Brain microvascular endothelial cell (primary cell): ENCODE results near the gene COL26A1.
"Not testable (repeated sequence)": the region's sequence is repeated elsewhere in the genome, so short reads cannot be mapped to it uniquely, and the experiment has no call there.

ENCODE experiments used
- DNase-seq: peaks from one replicate; pipeline ENCODE4 v3.0.0-alpha.2; 2020
- H3K27ac ChIP-seq: fragments of 250-450 bp; sonication (Bioruptor Pico); 2 replicates; pipeline ENCODE4 v1.5.1; 2020; ENCODE audit warnings: mild to moderate bottlenecking, moderate library complexity
- H3K27me3 ChIP-seq: fragments of 250-450 bp; sonication (Bioruptor Pico); replicated peaks from 2 replicates; pipeline ENCODE4 v1.5.1; 2020; ENCODE audit warnings: mild to moderate bottlenecking
- H3K36me3 ChIP-seq: fragments of 250-450 bp; sonication (Bioruptor Pico); replicated peaks from 2 replicates; pipeline ENCODE4 v1.5.1; 2020; ENCODE audit warnings: mild to moderate bottlenecking
- H3K4me3 ChIP-seq: 2 replicates; pipeline ENCODE4 v1.5.1; 2011; ENCODE audit warnings: low read depth, mild to moderate bottlenecking, control low read depth, low read length, moderate library complexity
- in situ Hi-C: cut with HindIII; loops from 2 replicates; pipeline ENCODE4 v1.10.0; 2017; ENCODE audit warnings: low sequenced_read_pairs, low pct_ligation_motif_present
- TF ChIP-seq, protein P1 (sequence below): IDR thresholded peaks from 2 replicates; pipeline ENCODE4 v1.5.1; 2011; ENCODE audit warnings: low read depth, mild to moderate bottlenecking, moderate library complexity, low read length, control low read depth, inconsistent platforms; ENCODE audit errors: missing control alignments

Gene COL26A1

DNA sequence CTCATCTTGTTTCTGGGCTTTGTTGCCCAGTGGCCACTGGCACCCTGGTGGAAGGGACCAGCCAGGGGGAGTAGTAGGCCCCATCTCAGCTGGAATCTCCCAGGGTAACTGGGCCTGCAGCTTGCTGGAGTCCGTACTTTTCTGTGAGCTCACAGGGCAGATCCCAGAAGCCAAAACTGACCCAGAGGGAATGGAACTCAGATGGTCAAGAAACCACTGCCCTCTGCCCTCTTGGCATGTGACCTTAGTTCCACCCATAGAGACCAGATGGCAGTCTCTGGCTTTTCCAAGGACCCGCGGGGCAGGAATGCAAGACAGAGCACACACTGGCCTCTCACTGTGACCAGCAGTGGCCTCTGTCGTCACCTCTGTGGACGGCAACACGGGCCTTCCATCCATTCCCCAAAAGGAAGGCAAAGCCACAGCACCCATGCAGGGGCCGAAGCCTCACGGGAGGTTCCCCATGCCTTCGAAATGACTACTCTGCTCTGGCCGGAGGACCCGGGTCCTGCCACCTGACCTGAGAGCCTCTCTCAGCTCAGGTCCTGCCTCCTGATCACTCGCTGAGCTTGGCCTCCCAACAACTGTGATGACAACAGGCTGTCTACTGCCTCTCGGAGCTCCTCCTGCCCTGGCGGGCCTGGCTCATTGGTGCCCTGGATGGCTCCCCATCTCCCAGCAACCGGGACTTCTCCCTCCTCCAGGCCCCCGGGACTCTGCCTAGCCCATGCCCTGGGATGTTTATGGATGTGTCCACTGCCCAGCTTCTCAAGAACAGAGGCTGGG, 236.5 kb downstream of the COL26A1 start:
- H3K27ac ChIP-seq, result no peak overlapping the region
- H3K36me3 ChIP-seq, result no peaks in the 10 kb centered on the region
- TF ChIP-seq, protein P1, sequence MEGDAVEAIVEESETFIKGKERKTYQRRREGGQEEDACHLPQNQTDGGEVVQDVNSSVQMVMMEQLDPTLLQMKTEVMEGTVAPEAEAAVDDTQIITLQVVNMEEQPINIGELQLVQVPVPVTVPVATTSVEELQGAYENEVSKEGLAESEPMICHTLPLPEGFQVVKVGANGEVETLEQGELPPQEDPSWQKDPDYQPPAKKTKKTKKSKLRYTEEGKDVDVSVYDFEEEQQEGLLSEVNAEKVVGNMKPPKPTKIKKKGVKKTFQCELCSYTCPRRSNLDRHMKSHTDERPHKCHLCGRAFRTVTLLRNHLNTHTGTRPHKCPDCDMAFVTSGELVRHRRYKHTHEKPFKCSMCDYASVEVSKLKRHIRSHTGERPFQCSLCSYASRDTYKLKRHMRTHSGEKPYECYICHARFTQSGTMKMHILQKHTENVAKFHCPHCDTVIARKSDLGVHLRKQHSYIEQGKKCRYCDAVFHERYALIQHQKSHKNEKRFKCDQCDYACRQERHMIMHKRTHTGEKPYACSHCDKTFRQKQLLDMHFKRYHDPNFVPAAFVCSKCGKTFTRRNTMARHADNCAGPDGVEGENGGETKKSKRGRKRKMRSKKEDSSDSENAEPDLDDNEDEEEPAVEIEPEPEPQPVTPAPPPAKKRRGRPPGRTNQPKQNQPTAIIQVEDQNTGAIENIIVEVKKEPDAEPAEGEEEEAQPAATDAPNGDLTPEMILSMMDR, result no peak
- no peak overlapping the region for H3K4me3 ChIP-seq
- H3K27me3 ChIP-seq, result no peaks in the 10 kb centered on the region
- in situ Hi-C loops, result no loop called here
- no peak for DNase-seq

DNA sequence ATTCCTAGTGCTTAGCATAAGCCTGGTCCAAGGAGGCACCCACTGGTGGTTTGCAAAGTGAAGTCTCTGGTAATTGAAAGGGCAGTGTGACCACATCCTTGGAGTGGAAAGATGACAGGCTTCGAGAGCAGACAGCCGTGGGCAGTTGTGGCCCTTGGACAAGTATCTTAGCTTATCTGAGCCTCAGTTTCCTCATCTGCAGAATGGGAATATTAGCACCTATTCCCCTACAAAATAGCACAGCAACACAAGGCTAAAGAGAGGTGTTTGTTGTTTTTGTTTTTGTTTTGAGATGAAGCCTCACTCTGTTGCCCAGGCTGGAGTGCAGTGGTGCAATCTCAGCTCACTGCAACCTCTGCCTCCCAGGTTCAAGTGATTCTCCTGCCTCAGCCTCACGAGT, 237.1 kb downstream of the COL26A1 start:
- no peak for DNase-seq
- Histone ChIP-seq H3K4me3 (no peak overlapping the region), H3K36me3 (no peaks in the 10 kb centered on the region), H3K27me3 (no peaks in the 10 kb centered on the region), H3K27ac (no peak overlapping the region)
- TF ChIP-seq, protein P1, result no peak
- in situ Hi-C loops, result no loop called here

DNA sequence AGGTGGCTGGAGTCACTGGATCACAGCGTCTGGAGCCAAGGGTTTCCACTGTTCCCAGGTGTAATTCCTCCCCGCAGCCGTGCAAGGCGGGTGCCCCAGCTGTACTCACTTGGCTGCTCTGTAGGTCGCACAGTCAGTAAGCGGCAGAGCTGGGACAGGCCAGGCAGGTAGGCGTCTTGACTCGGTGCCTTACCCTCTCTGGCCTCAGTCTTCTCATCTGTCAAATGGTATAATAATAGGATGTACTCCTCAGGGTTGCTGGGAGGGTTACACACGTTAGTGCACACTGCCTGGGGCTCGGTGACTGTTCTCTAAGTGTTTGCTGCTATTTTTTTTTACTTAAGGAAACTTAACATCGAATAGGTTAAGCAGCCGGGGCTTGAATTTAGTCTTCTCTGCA, 239.4 kb downstream of the COL26A1 start:
- Histone ChIP-seq H3K36me3 (no peaks in the 10 kb centered on the region), H3K27ac (no peak overlapping the region), H3K27me3 (no peaks in the 10 kb centered on the region), H3K4me3 (no peak overlapping the region)
- TF ChIP-seq, protein P1, result no peak
- DNase-seq, result no peak
- in situ Hi-C loops, result no loop called here

DNA sequence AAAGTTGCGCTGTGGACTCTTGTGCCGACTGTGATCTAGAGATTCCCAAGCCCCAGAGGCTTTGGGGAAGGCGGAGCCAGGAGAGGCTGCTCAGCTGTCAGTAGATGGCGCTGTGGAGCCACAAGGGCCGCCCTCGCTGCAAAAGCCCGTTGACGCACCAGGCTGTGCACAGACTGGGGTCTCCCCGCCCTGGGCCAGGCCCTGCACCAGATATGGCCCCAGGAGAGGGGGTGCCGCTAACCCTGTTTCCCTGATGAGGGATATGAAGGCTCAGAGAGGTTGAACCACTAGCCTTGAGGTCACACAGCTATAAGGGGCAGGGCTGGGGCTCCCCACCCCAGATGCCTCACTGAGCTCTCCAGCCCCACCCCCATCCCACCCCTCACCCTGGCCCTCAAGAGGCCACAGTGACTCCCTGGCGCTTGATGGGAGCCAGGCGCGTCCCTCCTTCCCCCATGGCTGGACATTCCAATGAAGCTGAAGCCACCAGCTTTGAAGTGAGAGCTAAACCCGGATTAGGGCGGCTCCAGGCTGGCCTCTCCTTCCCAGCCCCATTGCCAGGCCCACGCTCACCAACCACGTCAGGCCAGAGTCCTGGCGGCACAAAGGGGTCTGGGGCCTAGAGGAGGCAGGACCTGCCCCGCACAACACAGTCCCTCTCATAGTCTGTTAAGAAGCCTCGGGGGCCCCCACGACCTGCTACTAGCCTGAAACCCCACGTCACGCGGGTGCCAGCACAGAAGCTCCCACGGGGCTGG, 240.0 kb downstream of the COL26A1 start:
- H3K27me3 ChIP-seq, result no peaks in the 10 kb centered on the region
- TF ChIP-seq, protein P1, result peak; percentile 97
- DNase-seq, result peak; percentile 54
- in situ Hi-C loops, result no loop called here
- H3K4me3 ChIP-seq, result no peak overlapping the region
- H3K36me3 ChIP-seq, result no peaks in the 10 kb centered on the region
- no peak overlapping the region for H3K27ac ChIP-seq

DNA sequence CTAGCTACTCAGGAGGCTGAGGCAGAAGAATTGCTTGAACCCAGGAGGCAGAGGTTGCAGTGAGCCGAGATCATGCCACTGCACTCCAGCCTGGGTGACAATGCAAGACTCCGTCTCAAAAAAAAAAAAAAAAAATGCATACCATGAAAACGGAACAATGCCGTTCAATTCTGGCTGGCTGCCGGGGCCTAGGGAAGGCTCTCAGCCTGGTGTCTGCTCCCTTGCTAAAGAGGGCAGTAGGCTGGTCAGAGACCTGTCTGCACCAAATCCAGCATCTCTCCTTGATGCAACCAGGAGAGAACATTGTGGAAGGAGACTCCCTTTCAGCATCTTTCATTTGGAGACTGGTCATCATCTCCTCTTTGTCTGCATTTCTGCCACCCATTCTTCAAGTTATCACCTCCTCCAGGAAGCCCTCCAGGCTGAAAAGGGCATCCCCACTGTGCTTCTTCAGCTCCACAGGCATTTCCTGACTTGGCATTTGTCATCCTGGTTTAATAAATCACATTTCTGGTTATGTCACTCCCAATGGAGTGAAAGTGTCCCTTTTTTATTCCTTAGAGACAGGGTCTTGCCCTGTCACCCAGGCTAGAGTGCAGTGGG, 241.8 kb downstream of the COL26A1 start:
- in situ Hi-C loops, result no loop called here
- DNase-seq, result no peak
- Histone ChIP-seq H3K4me3 (no peak overlapping the region), H3K36me3 (no peaks in the 10 kb centered on the region), H3K27ac (no peak overlapping the region), H3K27me3 (no peaks in the 10 kb centered on the region)
- TF ChIP-seq, protein P1, result no peak

DNA sequence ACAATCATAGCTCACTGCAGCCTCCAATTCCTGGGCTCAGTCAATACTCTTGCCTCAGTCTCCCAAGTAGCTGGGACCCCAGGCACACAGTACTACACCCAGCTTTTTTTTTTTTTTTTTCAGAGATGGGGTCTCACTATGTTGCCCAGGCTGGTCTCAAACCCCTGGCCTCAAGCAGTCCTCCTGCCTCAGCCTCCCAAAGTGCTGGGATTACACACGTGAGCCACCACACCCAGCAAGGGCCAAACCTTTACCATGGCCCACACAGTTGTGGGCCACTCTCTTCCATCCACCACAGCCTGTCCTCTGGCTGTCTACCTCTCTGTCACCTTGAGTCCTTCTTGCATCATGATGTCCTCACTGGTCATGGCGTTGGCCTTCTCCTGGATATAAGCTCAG, 242.3 kb downstream of the COL26A1 start:
- in situ Hi-C loops, DNase-seq, H3K27ac ChIP-seq, H3K4me3 ChIP-seq, H3K27me3 ChIP-seq, H3K36me3 ChIP-seq: not testable (repeated sequence)
